Keratinocyte (primary cell): ENCODE data around the gene AKR1D1.

Source experiments
- CTCF ChIP-seq, 3 experiments: IDR thresholded peaks in 1 of 3; conservative IDR thresholded peaks in 1 of 3; optimal IDR thresholded peaks in 1 of 3; 2 replicates in 2 of 3; 3 replicates in 1 of 3; pipeline versions ENCODE3 to v1.5.1; 2011; ENCODE audit warnings: low read length in 3 of 3, mild to moderate bottlenecking in 3 of 3, moderate library complexity in 2 of 3, control low read depth in 1 of 3, inconsistent platforms in 1 of 3; ENCODE audit not compliant: insufficient read depth in 2 of 3; ENCODE audit errors: extremely low read depth in 1 of 3
- EZH2 ChIP-seq: IDR thresholded peaks from one replicate; pipeline ENCODE4 v1.6.1; 2012; ENCODE audit warnings: inconsistent platforms, mild to moderate bottlenecking, low read length, moderate library complexity

- no peak for TF ChIP-seq CTCF (optimal IDR thresholded peaks at IDR 0.05 in 1 of 3, IDR thresholded peaks at IDR 0.05 in 1 of 3, conservative IDR thresholded peaks at IDR 0.05 in 1 of 3; ENCODE audit: extremely low read depth in 1 of 3, insufficient read depth in 2 of 3, low read length in 3 of 3)
- no peak for TF ChIP-seq EZH2
Measured at GRCh38 chr7:138137423-138138171, 61.3 kb downstream of the AKR1D1 start.
